RWPE2 (cell line): ENCODE data around the gene PRR36.
A peak's percentile ranks its signal among the peaks of the same experiment; 100 is the strongest.

Source experiments
- ATAC-seq: fragments of 200-7000 bp; cut with Tn5 transposase; 3 replicates; pipeline ENCODE4 v1.9.1; 2021; ENCODE audit warnings: low read depth
- DNase-seq: peaks from one replicate; pipeline ENCODE4 v3.0.0-alpha.2; 2020; ENCODE audit warnings: low spot score
- H3K27ac ChIP-seq: fragments of 450-650 bp; 2 replicates; pipeline ENCODE4 v1.5.1; 2017; ENCODE audit warnings: mild to moderate bottlenecking; ENCODE audit not compliant: poor library complexity, severe bottlenecking
- H3K27me3 ChIP-seq: fragments of 250-450 bp; sonication (Bioruptor Pico); 2 replicates; pipeline ENCODE4 v1.5.1; 2021; ENCODE audit warnings: mild to moderate bottlenecking, moderate library complexity; ENCODE audit not compliant: insufficient read depth, poor library complexity, severe bottlenecking
- H3K36me3 ChIP-seq: fragments of 250-450 bp; sonication (Bioruptor Pico); 2 replicates; pipeline ENCODE4 v1.5.1; 2020; ENCODE audit warnings: low read depth, mild to moderate bottlenecking, moderate library complexity
- H3K4me1 ChIP-seq: fragments of 250-450 bp; sonication (Bioruptor Pico); 2 replicates; pipeline ENCODE4 v1.5.1; 2021; ENCODE audit warnings: mild to moderate bottlenecking, moderate library complexity; ENCODE audit not compliant: insufficient read depth, poor library complexity, severe bottlenecking
- H3K4me3 ChIP-seq: fragments of 250-450 bp; sonication (Bioruptor Pico); 2 replicates; pipeline ENCODE4 v1.5.1; 2021; ENCODE audit warnings: mild to moderate bottlenecking, moderate library complexity; ENCODE audit not compliant: severe bottlenecking
- H3K9me3 ChIP-seq: fragments of 250-450 bp; sonication (Bioruptor Pico); 2 replicates; pipeline ENCODE4 v1.5.1; 2021; ENCODE audit warnings: mild to moderate bottlenecking, moderate library complexity; ENCODE audit not compliant: severe bottlenecking
- TF ChIP-seq, protein P1 (sequence below): fragments of 450-650 bp; IDR thresholded peaks from one replicate; pipeline ENCODE4 v1.5.1; 2017; ENCODE audit warnings: mild to moderate bottlenecking, moderate library complexity; ENCODE audit not compliant: poor library complexity, severe bottlenecking

PRR36 gene

DNA sequence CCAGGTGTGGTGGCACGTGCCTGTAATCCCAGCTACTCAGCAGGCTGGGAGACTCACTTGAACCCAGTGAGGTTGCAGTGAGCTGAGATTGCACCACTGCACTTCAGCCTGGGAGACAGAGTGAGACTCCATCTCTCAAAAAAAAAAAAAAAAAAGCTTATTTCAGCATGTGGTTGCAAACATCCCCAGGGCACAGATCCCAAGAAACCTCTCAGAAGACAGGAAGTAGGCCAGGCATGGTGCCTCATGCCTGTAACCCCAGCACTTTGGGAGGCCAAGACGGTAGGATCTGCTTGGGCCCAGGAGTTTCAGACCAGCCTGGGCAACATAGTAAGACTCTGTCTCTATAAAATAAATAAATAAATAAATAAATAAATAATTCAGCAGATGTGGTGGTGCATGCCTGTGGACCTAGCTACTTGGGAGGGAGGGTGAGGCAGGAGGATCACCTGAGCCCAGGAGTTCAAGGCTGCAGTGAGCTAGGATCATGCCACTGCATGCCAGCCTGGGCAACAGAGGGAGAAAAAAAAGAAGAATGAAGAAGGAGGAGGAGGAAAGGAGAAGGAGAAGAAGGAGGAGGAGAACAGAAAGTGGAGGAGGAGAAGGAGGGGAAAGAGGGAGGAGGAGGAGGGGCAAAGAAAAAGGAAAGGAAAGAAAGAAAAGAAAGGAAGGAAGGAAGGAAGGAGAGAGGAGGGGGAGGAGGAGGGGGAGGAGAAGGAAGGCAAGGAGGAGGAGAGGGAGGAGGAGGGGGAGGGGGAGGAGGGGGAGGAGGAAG lies 9.8 kb upstream of the PRR36 start:
- no peak overlapping the region for H3K4me3 ChIP-seq
- no peaks in the 10 kb centered on the region for H3K9me3 ChIP-seq
- TF ChIP-seq, protein P1, sequence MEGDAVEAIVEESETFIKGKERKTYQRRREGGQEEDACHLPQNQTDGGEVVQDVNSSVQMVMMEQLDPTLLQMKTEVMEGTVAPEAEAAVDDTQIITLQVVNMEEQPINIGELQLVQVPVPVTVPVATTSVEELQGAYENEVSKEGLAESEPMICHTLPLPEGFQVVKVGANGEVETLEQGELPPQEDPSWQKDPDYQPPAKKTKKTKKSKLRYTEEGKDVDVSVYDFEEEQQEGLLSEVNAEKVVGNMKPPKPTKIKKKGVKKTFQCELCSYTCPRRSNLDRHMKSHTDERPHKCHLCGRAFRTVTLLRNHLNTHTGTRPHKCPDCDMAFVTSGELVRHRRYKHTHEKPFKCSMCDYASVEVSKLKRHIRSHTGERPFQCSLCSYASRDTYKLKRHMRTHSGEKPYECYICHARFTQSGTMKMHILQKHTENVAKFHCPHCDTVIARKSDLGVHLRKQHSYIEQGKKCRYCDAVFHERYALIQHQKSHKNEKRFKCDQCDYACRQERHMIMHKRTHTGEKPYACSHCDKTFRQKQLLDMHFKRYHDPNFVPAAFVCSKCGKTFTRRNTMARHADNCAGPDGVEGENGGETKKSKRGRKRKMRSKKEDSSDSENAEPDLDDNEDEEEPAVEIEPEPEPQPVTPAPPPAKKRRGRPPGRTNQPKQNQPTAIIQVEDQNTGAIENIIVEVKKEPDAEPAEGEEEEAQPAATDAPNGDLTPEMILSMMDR, result no peak
- H3K36me3 ChIP-seq, result no peaks in the 10 kb centered on the region
- H3K27me3 ChIP-seq, result no peaks in the 10 kb centered on the region
- H3K27ac ChIP-seq, result no peak overlapping the region
- no peak for ATAC-seq
- DNase-seq, result no peak
- no peaks in the 10 kb centered on the region for H3K4me1 ChIP-seq

DNA sequence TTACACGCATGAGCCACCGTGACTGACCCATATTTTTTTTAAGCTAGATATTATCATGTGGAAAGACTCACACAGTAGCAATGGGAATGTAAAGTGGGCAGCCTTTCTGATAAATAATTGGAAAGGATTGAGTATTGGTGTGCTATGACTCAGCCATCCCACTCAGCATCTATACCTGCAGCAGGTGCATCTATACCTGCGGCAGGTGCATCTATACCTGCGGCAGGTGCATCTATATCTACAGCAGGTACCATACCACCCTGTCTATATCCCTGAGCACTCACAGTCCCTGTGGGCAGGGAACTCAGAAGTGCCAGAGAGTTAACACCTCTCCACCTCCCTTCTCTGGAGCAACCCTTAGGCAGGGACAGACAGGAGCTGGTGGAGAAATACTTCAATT lies 8.9 kb upstream of the PRR36 start:
- no peaks in the 10 kb centered on the region for H3K27me3 ChIP-seq
- TF ChIP-seq, protein P1, result no peak

DNA sequence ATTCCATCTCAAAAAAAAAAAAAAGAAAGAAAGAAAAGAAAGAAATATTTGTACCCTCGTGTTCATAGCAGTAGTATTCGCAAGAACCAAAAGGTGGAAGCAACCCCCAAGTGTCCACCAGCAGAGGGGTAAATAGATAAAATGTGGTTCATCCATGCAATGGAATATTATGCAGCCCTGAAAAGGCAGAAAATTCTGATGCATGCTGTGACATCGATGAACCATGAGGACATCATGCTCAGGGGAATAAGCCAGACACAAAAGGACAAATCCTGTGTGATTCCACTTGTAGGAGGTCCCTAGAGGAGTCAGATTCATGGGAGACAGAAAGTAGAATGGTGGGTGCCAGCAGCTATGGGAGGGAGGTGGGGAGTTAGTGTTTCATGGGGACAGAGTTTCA lies 7.7 kb upstream of the PRR36 start:
- no peak for DNase-seq
- no peaks in the 10 kb centered on the region for H3K27me3 ChIP-seq
- H3K4me1 ChIP-seq, result no peaks in the 10 kb centered on the region
- TF ChIP-seq, protein P1, result no peak
- no peak for ATAC-seq
- H3K4me3 ChIP-seq, result no peak overlapping the region
- no peaks in the 10 kb centered on the region for H3K36me3 ChIP-seq
- no peaks in the 10 kb centered on the region for H3K9me3 ChIP-seq
- H3K27ac ChIP-seq, result no peak overlapping the region

More for the DNA sequence above, 8.9 kb upstream of the PRR36 start:
- no peaks in the 10 kb centered on the region for H3K36me3 ChIP-seq
- ATAC-seq (peak; percentile 23; the same call in 1 of the 3 replicates), DNase-seq (no peak)
- H3K9me3 ChIP-seq, result no peaks in the 10 kb centered on the region
- H3K27ac ChIP-seq, result no peak overlapping the region
- H3K4me3 ChIP-seq, result no peak overlapping the region
- H3K4me1 ChIP-seq, result no peaks in the 10 kb centered on the region

DNA sequence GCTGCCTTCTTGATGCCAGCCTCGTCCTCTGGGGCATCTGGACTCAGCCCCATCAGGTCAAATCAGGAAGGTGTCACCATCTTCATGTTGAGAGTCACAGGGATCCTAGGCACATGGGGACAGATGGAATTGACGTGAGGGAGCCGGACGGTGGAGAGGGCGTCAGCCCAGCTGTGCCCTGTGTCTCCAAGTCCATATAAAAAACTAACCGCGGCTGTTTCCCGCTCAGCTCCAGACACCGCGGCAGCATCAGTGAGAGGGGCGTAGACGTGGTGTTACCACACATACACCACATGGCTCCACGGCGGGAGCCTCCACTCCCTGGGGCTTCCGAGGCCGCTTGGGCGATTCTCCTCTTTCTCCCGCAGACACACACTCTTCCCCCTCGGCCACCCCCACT lies 5.6 kb upstream of the PRR36 start:
- TF ChIP-seq, protein P1, result no peak
- H3K36me3 ChIP-seq, result no peaks in the 10 kb centered on the region
- H3K9me3 ChIP-seq, result no peaks in the 10 kb centered on the region
- H3K4me1 ChIP-seq, result no peaks in the 10 kb centered on the region
- ATAC-seq, result no peak
- DNase-seq, result no peak
- H3K4me3 ChIP-seq, result no peak overlapping the region
- peaks cover 1% of the 10 kb centered on the region for H3K27me3 ChIP-seq
- no peak overlapping the region for H3K27ac ChIP-seq

DNA sequence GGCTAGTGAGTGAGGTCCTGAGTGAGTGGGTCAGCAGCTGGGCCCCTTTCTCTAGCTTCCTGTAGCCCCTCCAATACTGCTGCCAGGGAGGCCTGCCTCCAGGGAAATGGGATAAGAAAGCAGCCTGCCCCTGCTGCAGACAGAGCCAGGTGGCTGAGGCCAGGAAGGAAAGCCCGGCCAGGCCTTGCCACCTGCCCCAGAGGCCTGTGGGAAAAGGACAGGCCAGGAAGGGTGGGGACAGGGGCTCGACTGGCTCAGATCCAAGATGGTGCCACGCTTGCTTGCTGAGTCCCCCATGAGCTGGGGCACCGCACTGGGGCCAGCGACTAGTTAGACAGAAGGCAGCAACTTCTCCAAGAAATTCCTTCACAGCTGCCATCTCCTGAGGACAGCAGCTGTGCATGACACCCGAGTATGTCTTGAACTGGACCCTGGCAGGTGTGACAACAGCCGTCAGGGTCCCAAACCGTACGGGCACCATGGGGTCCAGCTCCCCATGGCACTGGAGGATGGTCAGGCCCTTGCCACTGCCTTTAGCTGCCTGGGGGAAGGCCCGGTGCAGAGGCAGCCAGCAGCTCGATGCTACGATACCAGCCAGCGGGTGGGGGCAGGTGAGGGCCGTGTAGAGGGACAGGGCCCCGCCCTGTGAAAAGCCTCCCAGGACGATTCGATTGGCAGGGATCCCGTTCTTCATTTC lies 5.1 kb upstream of the PRR36 start:
- no peak overlapping the region for H3K4me3 ChIP-seq
- no peaks in the 10 kb centered on the region for H3K4me1 ChIP-seq
- ATAC-seq (no peak), DNase-seq (no peak)
- H3K36me3 ChIP-seq, result no peaks in the 10 kb centered on the region
- peaks cover 6% of the 10 kb centered on the region for H3K27me3 ChIP-seq
- no peaks in the 10 kb centered on the region for H3K9me3 ChIP-seq
- TF ChIP-seq, protein P1, result no peak
- no peak overlapping the region for H3K27ac ChIP-seq
